A172 (cell line): ENCODE measurements around the gene HNRNPH2. TPM values are rescaled to one million over a fixed set of nuclear protein-coding genes. Genes with fewer than 3 reads are reported as not detected.
A peak's percentile ranks its signal among the peaks of the same experiment; 100 is the strongest.

ENCODE experiments used
- DNase-seq: peaks from one replicate; pipeline ENCODE4 v3.0.0-alpha.2; 2015; ENCODE audit warnings: low spot score
- total RNA-seq: library from RNA; depleted of rRNA; stranded (reverse); fragments of >200 nt; shearing (Covaris generic); gene quantifications from 2 replicates; pipeline ENCODE4 v1.2.3, GENCODE V29; 2014; rRNA removed

Gene HNRNPH2
- total RNA-seq, 1 experiment from 2014 or later = 49.7 TPM

DNA sequence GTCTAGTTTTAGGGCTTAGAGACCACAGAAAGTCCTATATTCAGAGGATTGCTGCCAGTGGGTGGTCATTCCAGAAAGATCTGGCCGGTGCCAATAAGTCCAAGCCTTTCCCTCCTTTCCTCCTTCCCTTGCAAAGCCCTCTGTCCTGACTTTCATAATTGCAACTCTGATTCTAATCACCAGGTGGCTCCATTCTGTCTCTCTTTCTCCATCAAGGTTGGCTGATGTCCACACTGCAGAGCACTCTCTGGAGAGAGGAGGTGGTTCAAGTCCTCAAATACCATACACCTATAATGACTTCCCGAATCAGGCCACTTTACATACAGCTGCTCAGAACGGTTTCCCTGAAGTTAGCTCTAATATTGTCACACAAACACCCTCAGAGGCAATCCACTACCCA, 54.9 kb downstream of the HNRNPH2 start:
- DNase-seq = peak; percentile 0

Other genes with a start within 250 kb of the HNRNPH2 start
- 0.05 and 0.10 TPM in 2 replicates for gene DRP2, start 188.4 kb upstream of the HNRNPH2 start, total RNA-seq
- not detected in 2 replicates for gene TAF7L, start 116.9 kb upstream of the HNRNPH2 start, total RNA-seq
- gene TIMM8A, start 59.5 kb upstream of the HNRNPH2 start, total RNA-seq = 1.8 and 3.4 TPM in 2 replicates
- gene BTK, start 22.0 kb upstream of the HNRNPH2 start, total RNA-seq = not detected in 2 replicates
- gene RPL36A, start 17.2 kb upstream of the HNRNPH2 start, total RNA-seq = 859 and 1,447 TPM in 2 replicates
- 33.6 and 40.4 TPM in 2 replicates for gene GLA, start 297 bp upstream of the HNRNPH2 start, total RNA-seq
- gene ARMCX4, start 77.2 kb downstream of the HNRNPH2 start, total RNA-seq = not detected in 2 replicates
- gene ARMCX1, start 142.3 kb downstream of the HNRNPH2 start, total RNA-seq = 8.0 and 11.2 TPM in 2 replicates
- 29.8 and 42.6 TPM in 2 replicates for gene ARMCX6, start 209.8 kb downstream of the HNRNPH2 start, total RNA-seq
- gene ARMCX3, start 214.9 kb downstream of the HNRNPH2 start, total RNA-seq = 17.8 and 18.8 TPM in 2 replicates